Stimulated activated CD8-positive, alpha-beta memory T cell treated with anti-CD3 and anti-CD28 coated beads, Interleukin-2, amount 100 ng/mL, for 48 hours (primary cell): ENCODE measurements around the gene RRP9.

Experiments used
- DNase-seq, 2 donors: peaks; one replicate each; pipeline ENCODE4 v3.0.0-alpha.2; 2020; ENCODE audit warnings: low read depth in 2 of 2

Gene RRP9

GRCh38 chr3:51955893-51956770 lies 14.4 kb upstream of the RRP9 start:
- no peak for DNase-seq

- no peak for DNase-seq
Observed at GRCh38 chr3:51955175-51955892, 13.6 kb upstream of the RRP9 start, which contains the start of gene GPR62. Gene GPR62 (plus strand): TSS chr3:51955381. CDS start chr3:51955653, 272 bp downstream.

- no peak for DNase-seq
Observed at GRCh38 chr3:51954713-51955112, 13.0 kb upstream of the RRP9 start.

- DNase-seq: no peak
Observed at GRCh38 chr3:51954105-51954504, 12.4 kb upstream of the RRP9 start.

- DNase-seq: no peak
Observed at GRCh38 chr3:51953445-51953844, 11.7 kb upstream of the RRP9 start.

GRCh38 chr3:51950899-51951298 lies 9.2 kb upstream of the RRP9 start:
- DNase-seq: no peak

GRCh38 chr3:51949121-51949520 lies 7.4 kb upstream of the RRP9 start:
- no peak for DNase-seq

- no peak for DNase-seq
Observed at GRCh38 chr3:51948016-51948580, 6.4 kb upstream of the RRP9 start.

GRCh38 chr3:51947215-51947900 lies 5.7 kb upstream of the RRP9 start:
- DNase-seq: no peak

- no peak for DNase-seq
Observed at GRCh38 chr3:51946796-51947195, 5.1 kb upstream of the RRP9 start.

- DNase-seq: no peak
Observed at GRCh38 chr3:51945926-51946705, 4.4 kb upstream of the RRP9 start.

- DNase-seq: no peak
Observed at GRCh38 chr3:51945031-51945840, 3.5 kb upstream of the RRP9 start.

- DNase-seq: no peak
Observed at GRCh38 chr3:51944451-51945021, 2.8 kb upstream of the RRP9 start.

- no peak for DNase-seq
Observed at GRCh38 chr3:51943451-51944391, 2.0 kb upstream of the RRP9 start.

- peak; percentile 39 to 42 for DNase-seq
Observed at GRCh38 chr3:51942603-51943450, 1.1 kb upstream of the RRP9 start.

- no peak for DNase-seq
Observed at GRCh38 chr3:51941463-51941797, 274 bp downstream of the RRP9 start.

GRCh38 chr3:51940648-51941462 lies 849 bp downstream of the RRP9 start:
- no peak for DNase-seq
